Adrenal gland (tissue), 12 donors: Measurements from ENCODE around the gene STK24. TPM values are rescaled to one million over a fixed set of nuclear protein-coding genes. Genes with fewer than 3 reads are reported as not detected.

Experiments
- DNase-seq, 7 donors: peaks; one replicate each; pipeline ENCODE4 v3.0.0-alpha.2; 2019 to 2020
- H3K27ac ChIP-seq, 5 donors: fragments of 200-600 bp; sonication (generic) in 4 of 5; 1 replicate in 3 of 5; 2 replicates in 2 of 5; pipeline versions ENCODE4 v1.5.1 to v1.8.0; 2016 to 2020; ENCODE audit warnings: mild to moderate bottlenecking in 1 of 5
- H3K27me3 ChIP-seq: fragments of 200-600 bp; 2 replicates; pipeline ENCODE4 v1.8.0; 2021
- H3K36me3 ChIP-seq, 2 donors: fragments of 200-600 bp; replicated peaks in 1 of 2; 1 replicate in 1 of 2; 2 replicates in 1 of 2; pipeline versions ENCODE4 v1.5.1 to v1.8.0; 2018 to 2022
- H3K4me1 ChIP-seq, 2 donors: fragments of 200-600 bp; replicated peaks in 1 of 2; 1 replicate in 1 of 2; 2 replicates in 1 of 2; pipeline versions ENCODE4 v1.5.1 to v1.8.0; 2018 to 2021
- H3K4me3 ChIP-seq, 4 donors: fragments of 200-600 bp; sonication (generic) in 3 of 4; one replicate each; pipeline ENCODE4 v1.5.1; 2016 to 2018
- H3K9me3 ChIP-seq, 3 donors: fragments of 200-600 bp; sonication (generic) in 1 of 3; replicated peaks in 1 of 3; 1 replicate in 2 of 3; 2 replicates in 1 of 3; pipeline versions ENCODE4 v1.5.1 to v1.8.0; 2016 to 2021
- CTCF ChIP-seq, 6 experiments: fragments of 450-650 bp in 4 of 6; fragments of 200-600 bp in 2 of 6; sonication (generic) in 1 of 6; IDR thresholded peaks; 1 replicate in 5 of 6; 2 replicates in 1 of 6; pipeline versions ENCODE4 v1.5.1 to v1.8.0; 2016 to 2021; ENCODE audit warnings: antibody characterized with exemption in 6 of 6, mild to moderate bottlenecking in 2 of 6, moderate library complexity in 1 of 6
- POLR2A ChIP-seq, 2 donors: fragments of 450-650 bp; IDR thresholded peaks; one replicate each; pipeline ENCODE4 v1.6.1; 2017; ENCODE audit warnings: antibody characterized with exemption in 2 of 2, mild to moderate bottlenecking in 2 of 2, moderate library complexity in 1 of 2
- WGBS, 4 donors: extraction: QIAGEN DNeasy Blood & Tissue Kit in 2 of 4; methylation state at CpG; one replicate each; pipeline versions ENCODE4 v1.1.5 to v1.1.7; 2013 to 2017; 5-methylcytosine and 5-hydroxymethylcytosine counted together
- intact Hi-C, 2 donors: fragments of 100-400 bp; cut with DNase I; formaldehyde crosslinking; loops; one replicate each; pipeline versions ENCODE4 v1.14.1 to v1.15.0; 2022 to 2023
- polyA plus RNA-seq, 3 donors: library from polyadenylated mRNA; stranded (reverse); fragments of 200-250 nt in 2 of 3; fragments of 350-450 nt in 1 of 3; fragmentation: Illumina TruSeq in 1 of 3; extraction: RNeasy Lipid Tissue Mini Kit (QIAGEN cat#74804) in 1 of 3; gene quantifications; one replicate each; pipeline ENCODE4 v1.2.3, GENCODE V29; 2013 to 2014
- total RNA-seq, 9 donors: library from RNA; depleted of rRNA in 4 of 9; stranded (reverse); fragments of >200 nt in 4 of 9; fragments of 120-200 nt in 1 of 9; fragmentation: NEBNext Ultra II Directional in 1 of 9; extraction: Animal tissue kit (Norgen Biotek cat#: 25700) in 1 of 9; gene quantifications; one replicate each; pipeline versions ENCODE4 v1.1.0 to v1.2.4, GENCODE V29; 2013 to 2023
- donor health status: healthy with polysubstance abuse.
- donor health status: Bipolar disorder and iron deficiency.
- donor health status: DM: yes; HTN: yes; CAD: no.
- donor health status: DM: no; HTN: no; CAD: no.
- donor health status: DM: no; HTN: no; CAD: no.
- donor health status: DM: yes; HTN: yes; CAD: no.

Gene STK24
- total and polyA plus RNA-seq, 12 donors = 17.7 to 72.2 (median 56.0) TPM

DNA sequence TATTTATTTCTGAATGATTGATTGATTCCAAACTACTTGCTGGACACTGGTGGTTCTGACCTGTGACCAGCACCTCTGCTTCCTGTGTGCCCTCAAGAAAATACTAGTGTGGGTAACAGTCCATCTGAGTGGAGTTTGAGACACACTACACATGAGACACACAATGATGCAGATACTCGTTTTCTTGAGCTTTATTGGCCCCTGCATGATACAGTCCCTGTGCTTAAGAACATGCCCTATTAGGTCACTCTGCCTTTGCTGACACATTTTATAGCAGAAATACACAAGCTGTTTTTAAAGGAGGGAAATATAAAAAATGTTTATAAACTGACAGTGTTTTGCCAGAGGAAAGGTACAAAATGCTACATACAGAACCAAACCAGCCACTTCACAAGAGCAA, 126.9 kb downstream of the STK24 start:
- no peak for TF ChIP-seq CTCF (IDR thresholded peaks at IDR 0.05)
- no peak for DNase-seq
- intact Hi-C loops = loop anchor here in 1 of 2 donors (10.0 kb wide), 1 partner anchor 135 kb away; no protein-coding TSS in a partner anchor
- Histone ChIP-seq H3K4me1 (peaks cover 6 to 16% of the 10 kb centered on the region in 2 donors), H3K4me3 (no peak overlapping the region), H3K36me3 (peaks cover 0 to 36% of the 10 kb centered on the region in 2 donors), H3K9me3 (no peaks in the 10 kb centered on the region), H3K27me3 (no peaks in the 10 kb centered on the region), H3K27ac (peak overlapping the region in 1 of 5 donors; percentile 7)
- WGBS, 4 donors = 53 to 70% (median 58%) methylated on average over 1 of the region's 1 CpG

GRCh38 chr13:98449273-98449672, 127.6 kb downstream of the STK24 start:
- H3K27ac ChIP-seq = no peak overlapping the region
- DNase-seq = no peak
- H3K27me3 ChIP-seq = no peaks in the 10 kb centered on the region
- H3K4me1 ChIP-seq = peaks cover 0 to 9% of the 10 kb centered on the region in 2 donors
- H3K36me3 ChIP-seq = peaks cover 0 to 36% of the 10 kb centered on the region in 2 donors
- no peak for TF ChIP-seq POLR2A (IDR thresholded peaks at IDR 0.05)
- TF ChIP-seq CTCF (IDR thresholded peaks at IDR 0.05) = no peak
- intact Hi-C loops = loop anchor here (5.0 to 10.0 kb wide), 2 partner anchors 203 to 396 kb away; no protein-coding TSS in a partner anchor
- 91 to 93% (median 92%) methylated on average over 15 to 16 of the region's 16 CpGs for WGBS, 4 donors
- H3K4me3 ChIP-seq = no peak overlapping the region
- H3K9me3 ChIP-seq = no peaks in the 10 kb centered on the region

- H3K27me3 ChIP-seq = no peaks in the 10 kb centered on the region
- H3K27ac ChIP-seq = no peak overlapping the region
- H3K9me3 ChIP-seq = no peaks in the 10 kb centered on the region
- no peak for TF ChIP-seq POLR2A (IDR thresholded peaks at IDR 0.05)
- TF ChIP-seq CTCF (IDR thresholded peaks at IDR 0.05) = no peak
- H3K36me3 ChIP-seq = peaks cover 0 to 36% of the 10 kb centered on the region in 2 donors
- no peak for DNase-seq
- intact Hi-C loops = loop anchor here (5.0 to 10.0 kb wide), 2 partner anchors 204 to 396 kb away; no protein-coding TSS in a partner anchor
- 86 to 95% (median 92%) methylated on average over 5 of the region's 5 CpGs for WGBS, 4 donors
- H3K4me3 ChIP-seq = no peak overlapping the region
- peaks cover 0 to 4% of the 10 kb centered on the region in 2 donors for H3K4me1 ChIP-seq
Observed at GRCh38 chr13:98448642-98448928, 128.3 kb downstream of the STK24 start.

- TF ChIP-seq POLR2A (IDR thresholded peaks at IDR 0.05) = no peak
- TF ChIP-seq CTCF (IDR thresholded peaks at IDR 0.05) = peak; percentile 11 to 49 (median 34)
- Histone ChIP-seq H3K9me3 (no peaks in the 10 kb centered on the region), H3K4me1 (peaks cover 0 to 4% of the 10 kb centered on the region in 2 donors), H3K27me3 (no peaks in the 10 kb centered on the region), H3K36me3 (peaks cover 0 to 36% of the 10 kb centered on the region in 2 donors), H3K27ac (no peak overlapping the region), H3K4me3 (no peak overlapping the region)
- 76 to 78% (median 77%) methylated on average over 25 to 28 of the region's 28 CpGs for WGBS, 4 donors
- intact Hi-C loops = loop anchor here (5.0 to 10.0 kb wide), 2 partner anchors 204 to 397 kb away; no protein-coding TSS in a partner anchor
- peak in 4 of 7 donors; percentile 47 to 71 (median 50) for DNase-seq
Observed at GRCh38 chr13:98447881-98448641, 128.8 kb downstream of the STK24 start.
